HG02970 (cell line): ENCODE data around the gene G3BP1.
"Not testable (repeated sequence)": the region's sequence is repeated elsewhere in the genome, so short reads cannot be mapped to it uniquely, and the experiment has no call there.

ENCODE experiments used
- ATAC-seq: cut with Tn5 transposase; IDR thresholded peaks from one replicate; pipeline ENCODE4 v1.9.1; 2021; ENCODE audit warnings: mild to moderate bottlenecking, moderate library complexity, moderate number of reproducible peaks; ENCODE audit not compliant: unreplicated experiment, low FRiP score

G3BP1 gene

DNA sequence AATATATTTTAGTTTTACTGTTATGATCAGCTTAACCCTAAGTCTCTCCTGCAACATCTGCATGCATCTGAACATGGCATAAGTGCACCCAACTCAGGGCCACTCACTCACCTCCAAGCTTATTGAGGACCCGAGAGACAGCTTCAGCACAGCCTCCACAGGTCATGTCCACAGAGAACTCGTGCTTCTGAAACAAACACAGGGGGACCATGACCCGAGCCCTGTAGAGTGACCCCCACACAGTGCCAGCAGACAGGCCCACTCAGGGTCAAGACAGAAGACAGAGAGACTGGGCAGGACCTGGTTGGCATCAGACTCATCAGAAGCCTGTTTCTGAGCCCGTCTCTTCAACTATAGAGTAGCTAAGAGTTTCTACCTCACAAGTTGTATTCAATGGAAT, 20.2 kb upstream of the G3BP1 start:
- no peak for ATAC-seq

DNA sequence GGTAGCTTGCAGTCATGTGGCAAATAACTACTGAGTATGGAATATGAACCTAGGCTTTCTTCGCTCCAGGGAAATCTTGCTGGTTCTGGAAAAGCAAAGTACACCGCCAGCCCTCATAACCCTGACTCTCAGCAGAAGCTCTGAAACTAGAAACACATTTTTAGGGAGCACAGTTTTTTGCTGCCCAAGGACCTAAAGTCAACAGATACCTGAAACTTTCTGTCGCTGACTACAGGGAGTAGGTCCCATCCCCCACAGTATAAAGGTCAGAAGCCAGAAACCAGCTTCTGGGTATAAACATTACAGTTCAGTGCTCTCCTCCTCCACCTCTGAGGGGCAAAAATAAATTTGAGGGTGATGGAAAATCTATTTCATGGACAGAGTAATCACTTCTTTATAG, 16.4 kb upstream of the G3BP1 start:
- no peak for ATAC-seq

DNA sequence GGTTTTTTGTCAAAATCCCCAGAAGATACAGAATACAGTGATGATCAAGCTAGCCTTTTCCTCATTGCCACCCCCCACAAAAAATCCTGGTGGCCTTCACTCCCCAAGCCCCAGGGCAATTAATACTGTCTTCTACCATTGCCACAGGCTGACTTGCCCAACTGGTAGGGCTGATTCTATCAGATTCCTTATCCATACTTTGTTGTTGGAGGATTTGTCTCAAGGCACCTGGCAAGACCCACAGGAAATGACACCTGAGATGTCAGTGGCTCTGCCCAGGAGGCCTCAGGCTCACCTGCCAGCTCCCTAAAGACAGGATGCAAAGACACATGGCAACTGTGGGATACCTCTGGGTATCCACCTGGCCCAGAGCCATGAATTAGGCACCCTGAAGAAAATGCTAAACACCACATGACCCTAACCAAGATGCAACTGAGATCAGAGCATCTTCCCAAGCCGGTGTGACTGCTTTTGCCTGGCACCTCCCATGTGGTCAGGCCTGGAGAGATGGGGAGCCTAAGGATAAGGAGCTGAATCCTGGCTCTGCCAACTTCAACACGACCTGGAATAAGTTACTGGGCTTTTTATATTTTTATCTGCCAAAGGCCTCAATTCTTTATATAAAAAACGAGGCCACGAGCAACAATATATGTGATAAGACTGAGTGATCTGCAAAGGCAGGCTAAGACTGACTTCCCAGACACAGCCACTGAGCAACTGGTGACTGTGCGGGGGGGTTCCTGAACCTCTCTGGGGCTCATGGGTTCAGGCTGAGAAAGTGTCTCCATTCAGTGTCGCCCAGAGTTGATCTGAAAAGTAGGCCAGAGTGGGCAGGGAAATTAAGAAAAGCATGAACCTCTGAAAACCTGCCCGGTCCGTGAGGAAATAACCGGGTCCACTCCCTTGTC, 14.3 kb upstream of the G3BP1 start:
- ATAC-seq: peak; percentile 14

DNA sequence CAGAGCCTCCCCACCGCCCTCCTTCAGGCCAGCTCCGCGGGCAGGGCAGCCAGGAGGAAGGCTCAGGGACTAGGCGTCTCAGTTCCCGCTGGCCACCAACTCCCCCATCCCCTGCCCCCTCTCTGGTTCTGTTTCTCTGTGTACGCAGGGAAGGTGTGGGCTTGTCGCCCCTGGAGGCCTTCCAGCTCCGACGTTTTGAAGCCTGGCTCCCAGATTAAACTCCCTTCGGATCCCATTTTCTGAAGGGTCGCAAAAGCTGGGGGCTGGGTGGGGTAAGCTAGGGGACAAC, 13.7 kb upstream of the G3BP1 start:
- ATAC-seq: peak; percentile 8

DNA sequence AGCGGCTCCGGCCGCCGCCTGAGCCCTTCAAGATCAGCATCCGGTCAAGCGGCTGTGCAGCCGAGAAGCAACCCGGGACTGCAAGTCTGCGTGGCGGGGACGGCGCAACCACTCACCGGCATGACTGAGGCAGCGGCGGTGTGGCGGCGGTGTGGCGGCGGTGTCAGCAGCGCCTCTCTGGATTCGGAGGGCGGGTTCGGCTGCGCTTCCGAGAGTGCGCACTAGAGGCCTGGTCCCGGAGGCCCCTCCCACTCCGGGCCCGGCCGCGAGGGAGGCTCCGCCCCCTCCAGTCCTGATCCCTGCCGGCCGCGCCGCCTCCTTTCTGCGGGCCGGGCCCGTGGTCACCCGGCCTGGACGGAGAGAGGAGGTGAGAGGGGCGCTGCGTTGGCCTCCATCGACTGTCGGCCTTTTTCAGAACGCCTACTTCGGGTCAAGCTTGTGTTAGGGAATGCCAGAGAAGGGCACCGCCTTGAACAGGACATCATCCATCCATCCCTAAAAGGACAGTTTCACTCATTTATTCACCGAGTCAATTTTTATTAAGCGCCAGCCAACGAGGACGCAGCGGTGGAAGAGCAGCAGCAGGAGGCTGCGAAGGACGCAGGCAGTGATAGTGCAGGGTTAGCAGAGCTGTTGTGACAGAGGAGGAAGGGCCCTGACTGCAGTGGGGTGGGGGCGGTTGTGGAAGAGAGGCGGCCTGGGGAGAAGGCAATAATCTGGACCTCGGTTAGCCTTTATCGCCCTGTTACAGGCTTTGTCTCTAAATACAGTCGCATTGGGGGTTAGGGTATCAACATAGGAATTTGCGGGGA, 13.1 kb upstream of the G3BP1 start, which contains the start of gene ATOX1:
TSS of gene ATOX1 (minus strand) at position 202 of the 812 bp plus-strand sequence. CDS start at position 122, 80 bp downstream.
- peak; percentile 98 for ATAC-seq

DNA sequence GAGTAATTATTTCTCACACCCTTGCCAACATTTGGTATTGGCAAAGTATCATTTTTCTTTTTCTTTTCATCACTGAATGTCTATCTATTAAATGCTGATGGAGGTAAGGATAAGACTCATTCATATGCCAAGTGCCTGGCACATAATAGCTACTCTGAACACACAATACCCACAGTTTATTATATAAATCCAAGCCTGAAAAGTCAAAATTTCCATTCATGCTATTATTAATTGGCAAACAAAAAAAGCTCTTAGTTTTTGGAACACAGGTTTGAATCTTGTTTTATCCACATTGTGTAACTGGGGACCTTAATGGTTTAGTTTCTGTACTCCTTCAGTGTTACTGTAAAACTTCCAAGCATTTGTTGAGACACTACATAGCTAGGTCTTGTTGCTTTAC, 7.0 kb upstream of the G3BP1 start:
- ATAC-seq: no peak

DNA sequence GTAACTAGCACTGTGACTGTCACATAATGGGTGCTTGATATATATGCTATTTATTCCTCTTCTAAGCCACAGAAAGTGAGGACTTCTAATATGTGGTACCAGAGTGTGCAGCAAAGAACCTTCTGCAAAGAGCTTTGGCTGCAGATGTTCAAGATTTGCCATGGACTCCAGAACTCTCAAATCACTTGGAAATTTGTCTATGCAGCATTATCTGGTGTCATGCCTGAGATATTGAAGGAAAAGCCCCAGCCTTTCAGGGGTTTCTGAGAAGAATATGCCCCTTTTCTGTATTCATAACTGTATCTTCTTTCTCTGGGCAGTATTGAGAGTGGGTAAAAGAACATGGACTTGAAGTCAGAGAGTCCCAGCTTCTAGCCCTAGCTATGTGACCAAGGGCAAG, 4.8 kb upstream of the G3BP1 start:
- ATAC-seq: no peak

DNA sequence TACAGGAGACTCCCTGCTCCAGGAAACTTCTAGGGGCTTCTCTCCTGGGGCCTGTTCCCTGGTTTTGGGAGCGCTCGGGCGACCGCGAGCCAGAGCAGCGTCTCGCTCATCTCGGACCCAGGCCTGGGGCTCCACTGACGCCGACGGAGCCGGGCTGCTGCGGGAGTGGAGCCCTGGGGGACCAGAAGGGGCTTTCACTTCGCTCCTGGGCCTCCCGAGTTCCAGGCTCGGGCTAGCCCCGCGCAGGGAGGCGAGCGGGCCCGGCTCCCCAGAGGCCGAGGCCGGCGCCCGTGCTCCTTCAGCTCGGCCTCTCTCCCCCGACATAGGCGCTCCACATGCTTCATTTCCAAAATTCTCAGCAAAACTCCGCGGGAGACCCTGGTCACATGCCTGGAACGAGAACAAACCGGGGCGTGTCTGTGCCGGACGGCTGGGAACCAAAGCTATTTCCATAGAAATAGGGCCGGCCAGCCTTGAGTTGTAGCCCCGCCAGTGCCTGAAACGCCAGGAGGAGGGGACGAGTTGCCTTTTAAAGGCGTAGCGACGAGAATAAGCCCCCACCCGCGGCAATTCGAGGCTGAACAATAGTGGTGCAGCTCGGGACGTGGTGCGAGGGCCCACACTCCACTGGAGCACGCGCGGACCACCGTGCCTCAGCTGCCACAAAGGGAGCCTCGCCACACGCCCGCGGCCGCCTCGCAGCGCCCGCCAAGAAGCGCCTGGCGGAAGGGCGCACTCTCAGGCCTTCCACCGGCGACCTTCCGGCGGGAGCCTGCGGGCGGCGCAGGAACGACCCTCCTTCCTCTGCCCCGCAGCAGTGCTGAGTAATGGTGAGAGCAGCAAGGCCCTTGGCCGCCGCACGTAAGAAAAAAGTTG, 1.1 kb upstream of the G3BP1 start:
- peak; percentile 30 for ATAC-seq

DNA sequence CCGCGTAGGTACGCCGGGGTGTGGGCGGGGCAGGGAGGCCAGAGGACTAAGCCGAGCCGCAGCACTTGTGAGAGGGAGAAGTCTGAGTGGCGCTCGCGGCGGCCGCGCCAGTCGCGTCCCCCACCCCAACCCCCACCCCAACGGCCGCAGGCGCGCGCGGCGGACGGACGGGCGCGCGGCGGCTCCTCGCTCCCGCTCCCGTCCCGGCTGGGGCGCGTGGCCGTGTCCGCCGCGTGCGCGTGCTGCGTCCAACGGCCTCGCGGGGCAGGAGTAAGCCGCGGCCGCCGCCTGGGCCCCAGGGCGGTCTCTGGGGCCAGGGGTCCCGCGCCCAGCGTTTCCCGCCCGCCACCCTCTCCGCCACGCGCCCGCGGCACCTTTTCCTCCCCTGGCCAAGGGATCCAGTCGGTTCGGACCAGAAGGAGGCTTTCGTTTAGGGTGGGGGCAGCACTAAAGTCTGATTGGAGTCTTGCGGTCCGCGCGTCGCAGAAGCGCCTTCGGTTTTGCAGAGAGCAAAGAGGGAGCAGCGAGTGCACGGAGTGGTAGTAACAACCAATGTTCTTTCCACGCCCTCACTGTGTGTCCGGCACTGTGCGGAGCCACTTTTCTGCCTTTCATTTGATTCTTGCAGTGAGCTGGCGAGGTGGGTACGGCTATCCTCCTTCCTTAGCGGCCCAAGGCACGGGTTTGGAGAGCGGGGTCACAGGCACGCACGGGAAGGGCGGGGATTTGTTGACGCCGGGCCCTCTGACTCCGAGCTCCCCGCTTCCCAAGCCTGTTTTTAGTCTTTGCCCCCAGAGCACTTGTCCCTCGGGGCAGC, 483 bp downstream of the G3BP1 start:
- no peak for ATAC-seq

DNA sequence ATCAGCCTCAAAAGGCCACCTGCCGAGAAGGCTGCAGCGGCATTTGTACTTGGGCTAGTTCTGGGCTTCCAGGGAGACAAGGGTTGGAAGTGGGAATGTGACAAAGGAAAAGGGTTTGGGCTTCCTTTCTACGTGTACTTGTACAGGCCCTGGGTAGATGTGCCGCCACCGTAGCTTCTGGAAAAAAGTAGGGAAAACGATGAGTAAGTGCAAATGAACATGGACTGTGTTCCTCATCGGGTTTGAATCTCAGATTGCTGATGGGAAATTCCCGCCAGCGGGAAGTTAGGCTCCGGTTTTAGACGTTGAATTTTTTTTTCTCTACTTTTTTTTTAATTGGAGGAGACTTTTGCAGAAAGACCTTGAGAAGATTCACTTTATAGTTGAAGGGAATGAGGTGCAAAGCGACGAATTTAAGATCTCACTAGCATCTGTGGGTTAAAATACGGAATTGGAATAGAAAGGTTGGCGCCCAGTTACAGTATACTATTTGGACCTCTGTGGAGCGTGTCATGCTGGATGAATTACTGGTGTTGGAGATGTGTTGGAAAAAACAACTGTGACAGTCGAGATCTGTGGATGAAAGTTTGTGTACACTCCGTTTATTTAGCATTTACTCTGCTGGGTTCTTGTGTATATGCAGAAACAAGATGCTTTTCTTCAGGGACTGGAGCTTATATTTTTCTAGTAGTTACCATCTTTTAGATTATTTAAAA, 1.2 kb downstream of the G3BP1 start:
- ATAC-seq: no peak

DNA sequence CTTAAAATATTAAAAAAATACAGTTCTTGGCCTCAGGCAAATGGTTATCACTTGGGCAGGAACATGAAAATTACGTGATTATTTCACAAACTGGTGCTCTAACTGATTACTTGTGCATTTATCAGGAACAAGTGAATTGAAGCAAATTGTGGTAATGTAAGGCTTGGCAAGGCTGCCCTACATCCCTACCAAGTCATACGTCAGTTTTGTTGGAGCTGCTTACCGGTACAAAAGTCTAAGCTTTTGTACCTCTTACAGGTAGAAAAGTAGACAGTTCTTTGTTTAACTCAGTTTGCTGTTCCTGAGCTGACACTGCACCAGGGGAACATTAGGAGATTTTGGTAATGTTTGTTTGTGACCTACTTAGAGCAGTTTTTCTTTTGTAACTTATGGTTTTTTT, 2.2 kb downstream of the G3BP1 start:
- ATAC-seq: no peak

DNA sequence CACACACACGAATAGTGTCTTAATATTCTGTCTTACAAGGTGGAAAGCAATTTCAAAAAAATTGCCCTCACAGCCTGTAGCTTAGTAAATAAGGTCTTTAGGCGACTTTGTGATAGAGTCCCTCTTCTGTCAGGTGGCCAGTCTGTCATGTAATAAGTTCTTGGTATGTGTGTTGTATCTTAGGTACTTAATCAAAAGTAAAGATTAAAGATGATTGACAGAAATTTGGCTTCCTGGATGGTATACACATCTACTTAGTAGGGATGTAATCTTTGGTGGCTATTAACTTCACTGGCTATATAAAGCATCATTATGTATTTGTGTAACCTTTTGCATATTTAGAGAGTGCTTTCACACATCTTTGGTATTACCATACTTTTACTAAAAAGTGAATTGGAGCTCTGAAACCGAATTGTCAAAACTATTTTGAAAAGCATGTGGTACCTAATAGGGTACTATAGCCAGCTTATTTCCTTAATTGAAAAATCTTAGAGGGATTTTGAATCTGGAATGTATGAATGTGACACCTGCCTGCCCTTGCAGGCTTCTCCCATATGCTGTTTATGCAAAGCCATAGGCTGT, 3.4 kb downstream of the G3BP1 start:
- no peak for ATAC-seq

DNA sequence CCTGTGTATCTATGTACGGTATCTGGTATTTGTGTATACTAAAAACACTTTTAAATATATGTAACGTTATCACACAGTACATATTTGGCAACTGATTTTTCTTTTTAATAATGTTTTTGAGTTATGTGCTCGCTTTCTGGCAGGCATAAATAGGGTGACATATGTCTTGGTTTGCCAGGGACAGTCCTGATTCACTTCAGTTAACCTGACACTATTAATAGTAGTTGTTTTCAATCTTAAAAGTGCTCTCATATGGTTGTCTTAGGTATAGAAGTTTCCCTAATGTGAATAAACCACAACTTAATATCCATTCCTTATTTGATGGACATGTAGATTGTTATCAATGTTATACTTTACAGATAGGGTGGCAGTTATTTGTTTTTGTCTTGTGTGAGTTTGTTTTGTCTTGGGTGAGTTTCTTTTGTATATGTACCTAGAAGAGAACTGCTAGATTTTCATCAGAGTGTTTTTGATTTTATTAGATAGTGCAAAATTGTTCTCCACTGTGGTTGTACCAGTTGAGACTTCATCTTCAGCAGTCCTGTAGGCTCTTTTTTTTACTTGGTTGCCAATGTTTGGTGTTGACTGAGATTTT, 7.9 kb downstream of the G3BP1 start:
- no peak for ATAC-seq

DNA sequence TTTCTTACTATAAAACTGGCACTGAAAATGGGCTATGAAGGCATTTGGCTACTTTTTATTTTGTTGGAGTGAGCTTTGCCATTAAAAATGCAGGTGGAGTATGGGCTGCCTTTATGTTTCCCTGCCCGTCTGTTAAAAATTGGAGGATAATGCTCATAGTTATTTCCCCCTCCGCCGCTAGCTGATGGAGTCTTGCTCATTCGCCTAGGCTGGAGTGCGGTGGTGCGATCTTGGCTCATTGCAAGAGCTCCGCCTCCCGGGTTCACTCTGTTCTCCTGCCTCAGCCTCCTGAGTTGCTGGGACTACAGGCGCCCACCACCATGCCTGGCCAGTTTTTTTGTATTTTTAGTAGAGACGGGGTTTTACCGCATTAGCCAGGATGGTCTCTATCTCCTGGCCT, 8.6 kb downstream of the G3BP1 start:
- ATAC-seq: no peak

DNA sequence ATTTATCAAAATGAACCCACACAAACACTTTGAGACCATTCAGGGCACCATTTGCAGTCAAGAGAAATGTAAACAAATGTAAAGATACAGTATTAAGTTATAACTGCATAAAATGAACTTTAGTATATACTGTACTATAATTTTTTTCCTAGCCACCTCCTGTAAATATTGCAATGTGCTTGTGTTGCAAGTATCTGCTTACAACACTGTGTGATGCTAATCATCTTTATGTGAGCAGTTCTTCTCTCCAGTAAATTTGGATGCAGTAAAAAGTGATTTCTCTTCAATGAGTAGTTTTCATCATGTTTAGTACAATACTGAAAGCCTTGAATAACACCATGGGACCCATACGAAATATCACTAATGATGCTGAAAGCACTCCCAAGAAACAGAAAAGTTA, 9.4 kb downstream of the G3BP1 start:
- no peak for ATAC-seq

DNA sequence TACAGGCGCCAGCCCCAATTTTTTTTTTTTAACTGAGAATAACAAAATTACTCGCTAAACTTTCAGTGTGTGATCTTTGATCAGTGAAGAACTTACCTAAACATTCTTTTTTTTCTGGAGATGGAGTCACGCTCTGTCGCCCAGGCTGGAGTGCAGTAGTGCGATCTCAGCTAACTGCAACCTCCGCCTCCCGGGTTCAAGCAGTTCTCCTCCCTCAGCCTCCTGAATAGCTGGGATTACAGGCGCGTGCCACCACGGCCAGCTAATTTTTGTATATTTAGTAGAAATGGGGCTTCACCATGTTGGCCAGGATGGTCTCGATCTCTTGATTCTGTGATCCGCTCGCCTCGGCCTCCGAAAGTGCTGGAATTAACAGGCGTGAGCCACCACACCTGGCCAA, 11.9 kb downstream of the G3BP1 start:
- not testable (repeated sequence) for ATAC-seq

DNA sequence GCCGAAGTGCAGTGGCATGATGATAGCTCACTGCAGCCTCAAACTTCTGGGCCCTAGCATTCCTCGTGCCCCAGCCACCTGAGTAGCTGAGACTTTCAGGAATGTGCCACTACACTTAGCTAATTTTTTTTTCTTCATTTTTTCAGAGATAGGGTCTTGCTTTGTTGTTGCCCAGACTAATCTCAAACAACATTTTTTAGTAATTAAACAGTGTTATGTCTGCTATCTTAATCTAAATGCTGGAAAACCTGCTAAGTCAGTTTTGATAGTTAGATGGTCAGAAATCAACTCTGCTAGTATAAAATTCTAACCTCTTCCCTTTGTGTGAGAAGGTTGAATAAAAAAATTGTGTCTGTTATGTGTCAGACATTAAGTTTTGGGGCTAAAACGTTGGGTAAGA, 12.4 kb downstream of the G3BP1 start:
- ATAC-seq: no peak

DNA sequence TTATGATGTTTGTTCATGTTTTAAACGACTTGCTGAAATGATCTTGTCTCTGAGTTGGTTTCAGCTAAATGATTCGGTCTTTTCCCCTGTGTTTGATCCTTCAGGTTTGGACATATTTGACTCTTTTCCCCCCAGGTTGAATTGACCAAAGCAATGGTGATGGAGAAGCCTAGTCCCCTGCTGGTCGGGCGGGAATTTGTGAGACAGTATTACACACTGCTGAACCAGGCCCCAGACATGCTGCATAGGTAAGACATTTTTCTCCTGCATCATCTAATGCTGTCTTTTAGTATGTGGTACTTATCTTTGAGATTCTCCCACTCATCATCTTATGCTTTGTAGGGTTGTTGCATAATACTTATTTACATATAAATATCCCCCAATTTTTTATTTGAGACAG, 14.7 kb downstream of the G3BP1 start:
- no peak for ATAC-seq

DNA sequence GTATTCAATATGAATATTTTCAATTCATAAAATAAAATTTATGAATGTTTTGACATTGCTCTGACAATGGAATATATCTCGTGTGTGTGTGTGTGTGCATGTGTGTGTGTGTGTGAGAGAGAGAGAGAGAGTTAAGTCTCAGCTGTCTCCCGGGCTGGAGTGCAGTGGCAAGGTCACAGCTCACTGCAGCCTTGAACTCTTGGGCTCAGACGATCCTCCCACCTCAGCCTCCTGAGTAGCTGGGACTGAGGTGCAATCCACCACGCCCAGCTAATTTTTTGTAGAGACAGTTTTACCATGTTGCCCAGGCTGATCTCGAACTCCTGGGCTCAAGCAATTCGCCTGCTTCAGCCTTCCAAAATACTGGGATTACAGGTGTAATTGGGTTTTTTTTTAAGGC, 16.1 kb downstream of the G3BP1 start:
- ATAC-seq: no peak
